Renal cortical epithelial cell (primary cell): Measurements from ENCODE around the gene TMOD1. TPM values are rescaled to one million over a fixed set of nuclear protein-coding genes. Genes with fewer than 3 reads are reported as not detected.
"Not testable (repeated sequence)": the region's sequence is repeated elsewhere in the genome, so short reads cannot be mapped to it uniquely, and the experiment has no call there.

Experiments
- DNase-seq: peaks from one replicate; pipeline ENCODE4 v3.0.0-alpha.2; 2011; ENCODE audit warnings: low read depth
- total RNA-seq: library from RNA; depleted of rRNA; stranded (reverse); fragments of >200 nt; gene quantifications from 2 replicates; pipeline ENCODE4 v1.2.3, GENCODE V29; 2014

TMOD1 gene
- total RNA-seq, 1 donor from 2014 or later, result 6.5 TPM

GRCh38 chr9:97498846-97499245 lies 2.6 kb upstream of the TMOD1 start:
- not testable (repeated sequence) for DNase-seq

GRCh38 chr9:97500263-97500662 lies 1.2 kb upstream of the TMOD1 start:
- no peak for DNase-seq

GRCh38 chr9:97500765-97501176 lies 695 bp upstream of the TMOD1 start:
- DNase-seq, result no peak

- DNase-seq, result no peak
These were observed 431 bp downstream of the TMOD1 start for GRCh38 chr9:97501972-97502221.

GRCh38 chr9:97502222-97502983 lies 937 bp downstream of the TMOD1 start:
- no peak for DNase-seq

GRCh38 chr9:97502984-97503861 lies 1.8 kb downstream of the TMOD1 start:
- DNase-seq, result no peak

GRCh38 chr9:97503862-97504210 lies 2.4 kb downstream of the TMOD1 start:
- no peak for DNase-seq

GRCh38 chr9:97504381-97505216 lies 3.1 kb downstream of the TMOD1 start:
- DNase-seq, result no peak

GRCh38 chr9:97505845-97506244 lies 4.4 kb downstream of the TMOD1 start:
- DNase-seq, result no peak

GRCh38 chr9:97506306-97506705 lies 4.8 kb downstream of the TMOD1 start:
- DNase-seq, result no peak

GRCh38 chr9:97506787-97507186 lies 5.3 kb downstream of the TMOD1 start:
- no peak for DNase-seq

- DNase-seq, result no peak
These were observed 6.0 kb downstream of the TMOD1 start for GRCh38 chr9:97507428-97507984.

GRCh38 chr9:97508852-97509251 lies 7.4 kb downstream of the TMOD1 start:
- no peak for DNase-seq

GRCh38 chr9:97510797-97511654 lies 9.6 kb downstream of the TMOD1 start:
- peak; percentile 88 for DNase-seq

GRCh38 chr9:97511655-97512427 lies 10.4 kb downstream of the TMOD1 start:
- DNase-seq, result peak; percentile 58

- no peak for DNase-seq
These were observed 11.6 kb downstream of the TMOD1 start for GRCh38 chr9:97512966-97513560.

- DNase-seq, result peak; percentile 36
These were observed 13.1 kb downstream of the TMOD1 start for GRCh38 chr9:97514531-97514930.

- DNase-seq, result no peak
These were observed 14.2 kb downstream of the TMOD1 start for GRCh38 chr9:97515662-97516061.

GRCh38 chr9:97516111-97516510 lies 14.6 kb downstream of the TMOD1 start:
- DNase-seq, result no peak
